GM19035 (cell line): ENCODE data around the gene ERCC1.

Experiments used
- ATAC-seq: cut with Tn5 transposase; IDR thresholded peaks from one replicate; pipeline ENCODE4 v1.9.1; 2021; ENCODE audit not compliant: unreplicated experiment

Gene ERCC1

GRCh38 chr19:45423589-45424190, at the start of gene ERCC1:
ERCC1 (minus strand) TSS chr19:45423917; CDS start chr19:45423374, 543 bp downstream.
- ATAC-seq, result peak; percentile 64

GRCh38 chr19:45473367-45473681, 49.6 kb upstream of the ERCC1 start:
- ATAC-seq, result no peak

GRCh38 chr19:45472563-45473366, 49.0 kb upstream of the ERCC1 start:
- ATAC-seq, result no peak

GRCh38 chr19:45471931-45472562, 48.3 kb upstream of the ERCC1 start:
- no peak for ATAC-seq

- no peak for ATAC-seq
Measured at GRCh38 chr19:45471111-45471930, 47.6 kb upstream of the ERCC1 start.

- no peak for ATAC-seq
Measured at GRCh38 chr19:45470762-45471081, 47.0 kb upstream of the ERCC1 start.

- no peak for ATAC-seq
Measured at GRCh38 chr19:45469945-45470761, 46.4 kb upstream of the ERCC1 start.

- ATAC-seq, result peak; percentile 61
Measured at GRCh38 chr19:45469132-45469944, 45.6 kb upstream of the ERCC1 start.

GRCh38 chr19:45468803-45469131, 45.0 kb upstream of the ERCC1 start:
- peak; percentile 37 for ATAC-seq

GRCh38 chr19:45468159-45468651, 44.5 kb upstream of the ERCC1 start:
- ATAC-seq, result peak; percentile 4

- ATAC-seq, result peak; percentile 52
Measured at GRCh38 chr19:45467456-45468158, 43.9 kb upstream of the ERCC1 start, which contains the start of gene FOSB. FOSB (plus strand) TSS chr19:45467996; CDS start chr19:45468587, 591 bp downstream.

GRCh38 chr19:45467115-45467455, 43.4 kb upstream of the ERCC1 start:
- ATAC-seq, result no peak

- ATAC-seq, result no peak
Measured at GRCh38 chr19:45464852-45465441, 41.2 kb upstream of the ERCC1 start.

GRCh38 chr19:45464274-45464673, 40.6 kb upstream of the ERCC1 start:
- ATAC-seq, result no peak

- no peak for ATAC-seq
Measured at GRCh38 chr19:45463241-45463640, 39.5 kb upstream of the ERCC1 start.

GRCh38 chr19:45462174-45462573, 38.5 kb upstream of the ERCC1 start:
- no peak for ATAC-seq

GRCh38 chr19:45460807-45461347, 37.2 kb upstream of the ERCC1 start:
- ATAC-seq, result no peak

- no peak for ATAC-seq
Measured at GRCh38 chr19:45457776-45458175, 34.1 kb upstream of the ERCC1 start.

GRCh38 chr19:45456500-45456815, 32.7 kb upstream of the ERCC1 start:
- ATAC-seq, result no peak
